Breast epithelium (tissue), 4 donors: ENCODE data around the gene SNX1. TPM values are rescaled to one million over a fixed set of nuclear protein-coding genes. Genes with fewer than 3 reads are reported as not detected.

Source experiments
- DNase-seq, 2 donors: peaks; one replicate each; pipeline ENCODE4 v3.0.0-alpha.2; 2019; ENCODE audit warnings: low spot score in 2 of 2
- H3K27ac ChIP-seq, 2 donors: fragments of 200-600 bp; sonication (generic) in 1 of 2; one replicate each; pipeline ENCODE4 v1.5.1; 2016 to 2019; ENCODE audit warnings: mild to moderate bottlenecking in 1 of 2
- H3K27me3 ChIP-seq, 2 donors: fragments of 200-600 bp; sonication (generic) in 1 of 2; one replicate each; pipeline versions ENCODE4 v1.5.1 to v1.6.0; 2017 to 2019; ENCODE audit warnings: control low read depth in 1 of 2, mild to moderate bottlenecking in 1 of 2
- H3K36me3 ChIP-seq: fragments of 200-600 bp; one replicate; pipeline ENCODE4 v1.5.1; 2019
- H3K4me1 ChIP-seq, 2 donors: fragments of 200-600 bp; sonication (generic); one replicate each; pipeline ENCODE4 v1.5.1; 2016 to 2019; ENCODE audit warnings: control low read depth in 1 of 2
- H3K4me3 ChIP-seq, 3 donors: fragments of 200-600 bp; sonication (generic); 1 replicate in 2 of 3; 2 replicates in 1 of 3; pipeline ENCODE4 v1.5.1; 2016 to 2019; ENCODE audit warnings: mild to moderate bottlenecking in 3 of 3, moderate library complexity in 2 of 3
- H3K9me3 ChIP-seq, 2 donors: fragments of 200-600 bp; sonication (generic) in 1 of 2; one replicate each; pipeline ENCODE4 v1.5.1; 2016 to 2019; ENCODE audit warnings: control low read depth in 1 of 2
- POLR2A ChIP-seq: fragments of 450-650 bp; IDR thresholded peaks from one replicate; pipeline ENCODE4 v1.6.1; 2016; ENCODE audit warnings: antibody characterized with exemption, mild to moderate bottlenecking, moderate library complexity
- POLR2AphosphoS5 ChIP-seq, 3 donors: sonication (generic); formaldehyde crosslinking; IDR thresholded peaks; one replicate each; pipeline ENCODE4 v1.6.1; 2017; ENCODE audit warnings: antibody characterized with exemption in 3 of 3
- intact Hi-C: fragments of 100-400 bp; cut with DNase I; formaldehyde crosslinking; loops from one replicate; pipeline ENCODE4 v1.15.1; 2023; ENCODE audit warnings: low total_unique reads
- total RNA-seq, 3 donors: library from RNA; depleted of rRNA; stranded (reverse); fragments of >200 nt; gene quantifications; one replicate each; pipeline ENCODE4 v1.1.0, GENCODE V29; 2016
- TF ChIP-seq, protein P1 (sequence below), 3 donors: fragments of 450-650 bp; IDR thresholded peaks; one replicate each; pipeline ENCODE4 v1.5.1; 2016 to 2017; ENCODE audit warnings: antibody characterized with exemption in 3 of 3, mild to moderate bottlenecking in 3 of 3, moderate library complexity in 3 of 3

The SNX1 gene
- total RNA-seq, 3 donors from 2014 or later: 107 to 144 (median 125) TPM

DNA sequence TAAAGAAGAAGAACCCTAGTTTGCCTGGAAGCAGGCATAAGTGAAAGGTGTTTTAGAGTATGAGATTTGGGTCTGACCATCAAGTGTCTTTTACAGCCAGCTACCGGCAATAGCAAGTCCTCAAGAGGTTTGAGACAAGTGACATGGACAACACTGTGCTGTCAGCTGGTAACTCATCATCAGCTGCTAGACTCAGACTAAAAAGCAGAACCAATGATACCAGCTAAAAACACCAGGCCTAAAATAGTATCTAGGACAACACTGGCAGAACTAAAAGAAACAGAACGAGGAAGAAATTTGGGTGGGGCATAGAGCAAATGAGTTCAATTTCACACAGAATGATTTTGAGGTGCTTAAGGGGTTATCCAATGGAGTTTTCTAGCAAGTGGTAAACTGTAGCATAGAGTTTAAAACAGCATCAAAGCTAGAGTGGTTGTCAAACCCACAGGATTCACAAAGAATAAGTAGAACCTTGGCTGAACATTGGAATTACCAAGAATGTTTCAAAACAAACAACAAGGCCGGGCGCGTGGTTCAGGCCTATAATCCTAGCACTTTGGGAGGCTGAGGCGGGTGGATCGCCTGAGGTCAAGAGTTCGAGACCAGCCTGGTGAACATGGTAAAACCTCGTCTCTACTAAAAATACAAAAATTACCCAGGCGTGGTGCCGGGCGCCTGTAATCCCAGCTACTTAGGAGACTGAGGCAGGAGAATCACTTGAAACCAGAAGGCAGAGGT lies 6.1 kb upstream of the SNX1 start:
- H3K27ac ChIP-seq: no peak overlapping the region
- no peak overlapping the region for H3K4me3 ChIP-seq
- no peaks in the 10 kb centered on the region for H3K9me3 ChIP-seq
- DNase-seq: no peak
- H3K36me3 ChIP-seq: no peaks in the 10 kb centered on the region
- H3K4me1 ChIP-seq: peaks cover 2 to 3% of the 10 kb centered on the region in 2 donors
- no peak for TF ChIP-seq POLR2AphosphoS5 (IDR thresholded peaks at IDR 0.05)
- TF ChIP-seq, protein P1, sequence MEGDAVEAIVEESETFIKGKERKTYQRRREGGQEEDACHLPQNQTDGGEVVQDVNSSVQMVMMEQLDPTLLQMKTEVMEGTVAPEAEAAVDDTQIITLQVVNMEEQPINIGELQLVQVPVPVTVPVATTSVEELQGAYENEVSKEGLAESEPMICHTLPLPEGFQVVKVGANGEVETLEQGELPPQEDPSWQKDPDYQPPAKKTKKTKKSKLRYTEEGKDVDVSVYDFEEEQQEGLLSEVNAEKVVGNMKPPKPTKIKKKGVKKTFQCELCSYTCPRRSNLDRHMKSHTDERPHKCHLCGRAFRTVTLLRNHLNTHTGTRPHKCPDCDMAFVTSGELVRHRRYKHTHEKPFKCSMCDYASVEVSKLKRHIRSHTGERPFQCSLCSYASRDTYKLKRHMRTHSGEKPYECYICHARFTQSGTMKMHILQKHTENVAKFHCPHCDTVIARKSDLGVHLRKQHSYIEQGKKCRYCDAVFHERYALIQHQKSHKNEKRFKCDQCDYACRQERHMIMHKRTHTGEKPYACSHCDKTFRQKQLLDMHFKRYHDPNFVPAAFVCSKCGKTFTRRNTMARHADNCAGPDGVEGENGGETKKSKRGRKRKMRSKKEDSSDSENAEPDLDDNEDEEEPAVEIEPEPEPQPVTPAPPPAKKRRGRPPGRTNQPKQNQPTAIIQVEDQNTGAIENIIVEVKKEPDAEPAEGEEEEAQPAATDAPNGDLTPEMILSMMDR (IDR thresholded peaks at IDR 0.05): no peak
- TF ChIP-seq POLR2A: no peak
- no peaks in the 10 kb centered on the region for H3K27me3 ChIP-seq
- intact Hi-C loops: no loop called here

DNA sequence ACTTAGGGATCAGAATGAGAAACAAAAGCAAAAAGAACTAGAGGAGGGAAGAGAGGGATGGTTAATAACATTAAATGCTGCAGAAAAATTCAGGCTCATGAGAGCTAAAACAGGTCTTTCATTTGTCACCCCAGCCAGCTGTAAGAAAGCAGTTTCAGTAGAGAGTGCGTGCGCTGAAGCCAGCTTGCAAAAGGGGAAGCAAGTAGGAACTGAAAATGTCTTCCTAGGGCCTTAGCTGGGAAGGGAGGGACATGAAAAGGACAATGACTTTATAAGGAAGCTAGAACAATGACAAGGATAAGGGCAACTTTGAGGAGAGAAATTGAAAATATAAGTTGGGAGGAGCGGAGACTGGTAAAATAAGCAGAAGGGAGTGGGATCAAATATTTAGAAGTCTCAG lies 5.3 kb upstream of the SNX1 start:
- TF ChIP-seq POLR2A (no peak), POLR2AphosphoS5 (IDR thresholded peaks at IDR 0.05) (no peak)
- TF ChIP-seq, protein P1 (IDR thresholded peaks at IDR 0.05): no peak
- Histone ChIP-seq H3K4me3 (no peak overlapping the region), H3K9me3 (no peaks in the 10 kb centered on the region), H3K27ac (no peak overlapping the region), H3K4me1 (peaks cover 2 to 3% of the 10 kb centered on the region in 2 donors), H3K36me3 (no peaks in the 10 kb centered on the region), H3K27me3 (no peaks in the 10 kb centered on the region)
- intact Hi-C loops: no loop called here
- DNase-seq: no peak

DNA sequence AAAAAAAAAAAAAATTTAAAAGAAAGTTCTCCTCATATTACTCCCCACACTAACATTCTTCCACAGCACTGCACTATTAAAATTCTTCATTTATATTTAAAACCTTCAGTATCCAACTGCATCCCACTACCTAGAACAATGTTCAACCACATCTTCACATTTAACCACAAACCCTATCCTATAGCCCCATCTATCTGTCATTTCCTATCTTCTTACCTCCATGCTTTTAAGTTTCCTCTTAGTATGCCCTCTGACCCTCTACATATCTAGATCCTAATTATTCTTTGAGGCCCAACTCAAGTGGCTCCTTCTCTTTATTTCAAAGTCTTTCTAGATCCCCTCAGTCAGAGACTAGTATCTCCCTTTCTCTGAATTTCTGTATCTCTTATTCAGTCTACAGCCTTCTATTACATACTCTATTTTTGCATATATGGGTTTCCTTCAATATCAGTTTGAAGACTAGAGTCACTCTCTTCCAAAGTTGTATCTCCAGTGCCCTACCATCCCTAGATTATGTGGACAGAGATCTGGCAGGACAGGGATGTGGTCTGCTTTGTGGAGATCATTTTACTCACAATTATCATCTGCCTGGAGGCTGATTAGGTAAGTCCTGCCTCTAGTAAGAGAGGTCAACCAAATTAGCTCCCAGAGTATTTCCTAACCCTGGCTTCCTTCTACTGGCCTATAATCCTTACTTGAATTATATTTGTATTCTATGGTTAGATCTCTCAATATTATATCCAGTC lies 3.5 kb upstream of the SNX1 start:
- no peak for DNase-seq
- no peak overlapping the region for H3K27ac ChIP-seq
- peak overlapping the region in 2 of 3 donors; percentile 68 to 88 for H3K4me3 ChIP-seq
- H3K27me3 ChIP-seq: no peaks in the 10 kb centered on the region
- intact Hi-C loops: no loop called here
- H3K9me3 ChIP-seq: no peaks in the 10 kb centered on the region
- no peaks in the 10 kb centered on the region for H3K36me3 ChIP-seq
- peaks cover 2 to 5% of the 10 kb centered on the region in 2 donors for H3K4me1 ChIP-seq
- no peak for TF ChIP-seq POLR2AphosphoS5 (IDR thresholded peaks at IDR 0.05)
- TF ChIP-seq, protein P1 (IDR thresholded peaks at IDR 0.05): no peak
- TF ChIP-seq POLR2A: no peak

DNA sequence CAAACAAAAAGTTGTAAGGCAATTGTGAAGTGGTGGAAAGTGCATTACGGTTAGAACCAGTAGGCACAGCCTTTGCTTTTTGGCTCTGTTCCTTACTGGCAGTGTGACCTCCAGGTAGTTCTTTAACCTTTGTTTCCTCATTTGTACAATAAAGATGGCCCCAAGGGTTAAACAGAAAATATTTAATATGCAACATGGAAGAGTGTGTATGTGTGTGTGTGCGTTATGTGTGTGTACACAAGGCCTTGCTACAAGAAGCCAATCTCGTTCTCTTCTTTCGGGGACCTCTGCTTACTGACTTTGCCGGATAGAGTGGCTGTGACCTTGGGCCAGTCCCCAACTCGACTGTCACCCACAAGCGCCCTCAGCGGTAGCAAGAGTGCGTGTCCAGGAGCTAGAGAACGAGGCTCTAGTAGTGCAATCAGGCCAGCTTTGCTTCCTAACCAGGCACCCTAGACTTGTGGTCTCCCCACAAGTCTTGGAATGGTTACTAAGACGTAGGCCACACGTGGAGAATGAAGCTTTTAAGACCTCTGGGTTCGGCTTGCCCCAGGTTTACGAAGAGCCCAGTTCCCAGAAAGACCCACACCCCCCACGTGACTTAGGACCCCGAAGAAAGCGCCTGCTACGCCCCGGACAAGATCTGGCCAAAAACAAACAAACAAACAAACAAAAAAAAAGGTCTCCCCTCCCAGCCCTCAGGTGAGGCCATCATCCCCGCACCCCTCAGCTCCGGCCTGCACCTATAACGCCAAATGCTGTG lies 2.7 kb upstream of the SNX1 start:
- peaks cover 6 to 13% of the 10 kb centered on the region in 2 donors for H3K4me1 ChIP-seq
- no peaks in the 10 kb centered on the region for H3K9me3 ChIP-seq
- H3K4me3 ChIP-seq: peak overlapping the region; percentile 68 to 88 (median 69)
- intact Hi-C loops: no loop called here
- H3K27me3 ChIP-seq: no peaks in the 10 kb centered on the region
- H3K27ac ChIP-seq: peak overlapping the region; percentile 95 to 96
- no peaks in the 10 kb centered on the region for H3K36me3 ChIP-seq
- TF ChIP-seq POLR2AphosphoS5 (IDR thresholded peaks at IDR 0.05): no peak
- TF ChIP-seq, protein P1 (IDR thresholded peaks at IDR 0.05): no peak
- TF ChIP-seq POLR2A: no peak
- no peak for DNase-seq
